ENCODE results near the gene NEU1. TPM values are rescaled to one million over a fixed set of nuclear protein-coding genes. Genes with fewer than 3 reads are reported as not detected.
"Not testable (repeated sequence)": the region's sequence is repeated elsewhere in the genome, so short reads cannot be mapped to it uniquely, and the experiment has no call there.

The NEU1 gene
- total and polyA plus RNA-seq, 2 experiments from 2014 or later, result 388 to 402 TPM

DNA sequence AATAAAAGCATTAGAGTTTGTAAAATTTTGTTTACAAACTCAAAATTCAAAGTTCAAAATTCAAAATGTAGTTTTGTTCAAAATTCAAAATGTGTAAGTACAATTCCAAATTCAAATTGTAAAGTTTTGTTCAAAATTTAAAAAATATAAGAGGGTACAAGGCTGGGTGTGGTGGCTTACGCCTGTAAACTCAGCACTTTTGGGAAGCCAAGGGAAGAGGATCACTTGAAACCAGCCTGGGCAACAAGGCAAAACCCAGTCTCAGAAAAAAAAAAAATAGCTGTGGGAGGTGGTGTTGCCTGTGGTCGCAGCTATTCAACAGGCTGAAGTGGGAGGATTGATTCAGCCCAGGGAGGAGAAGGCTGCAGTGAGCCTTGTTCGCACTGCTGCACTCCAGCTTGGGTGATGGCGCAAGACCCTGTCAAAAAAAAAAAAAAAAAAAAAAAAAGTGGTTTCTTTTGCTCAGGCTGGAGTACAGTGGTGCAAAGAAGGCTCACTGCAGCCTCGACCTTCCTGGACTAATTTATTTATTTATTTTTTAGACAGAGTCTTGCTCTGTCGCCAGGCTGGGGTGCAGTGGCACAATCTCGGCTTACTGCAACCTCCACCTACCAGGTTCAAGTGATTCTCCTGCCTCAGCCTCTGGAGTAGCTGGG is 44.7 kb upstream of the NEU1 start:
- WGBS (ENCODE audit: low lambda C conversion rate, missing lambda C conversion rate), result 70% methylated on average over 7 of the region's 7 CpGs
- Histone ChIP-seq H3K27me3 (no peaks in the 10 kb centered on the region), H3K4me2 (no peak overlapping the region), H3K79me2 (no peaks in the 10 kb centered on the region), H4K20me1 (ENCODE audit: insufficient read depth, poor library complexity, severe bottlenecking) (no peaks in the 10 kb centered on the region), H3K27ac (no peak overlapping the region), H3K4me3 (no peak overlapping the region), H3K36me3 (replicated peaks; ENCODE audit: insufficient read depth, low read depth) (no peaks in the 10 kb centered on the region), H2AFZ (no peak overlapping the region), H3K9me3 (ENCODE audit: low read depth) (no peaks in the 10 kb centered on the region), H3K4me1 (ENCODE audit: insufficient read depth) (peaks cover 10% of the 10 kb centered on the region), H3K9me2 (replicated peaks; ENCODE audit: insufficient read depth) (no peaks in the 10 kb centered on the region)
- DNase-seq (ENCODE audit: low spot score), result no peak
- TF ChIP-seq, protein P1, sequence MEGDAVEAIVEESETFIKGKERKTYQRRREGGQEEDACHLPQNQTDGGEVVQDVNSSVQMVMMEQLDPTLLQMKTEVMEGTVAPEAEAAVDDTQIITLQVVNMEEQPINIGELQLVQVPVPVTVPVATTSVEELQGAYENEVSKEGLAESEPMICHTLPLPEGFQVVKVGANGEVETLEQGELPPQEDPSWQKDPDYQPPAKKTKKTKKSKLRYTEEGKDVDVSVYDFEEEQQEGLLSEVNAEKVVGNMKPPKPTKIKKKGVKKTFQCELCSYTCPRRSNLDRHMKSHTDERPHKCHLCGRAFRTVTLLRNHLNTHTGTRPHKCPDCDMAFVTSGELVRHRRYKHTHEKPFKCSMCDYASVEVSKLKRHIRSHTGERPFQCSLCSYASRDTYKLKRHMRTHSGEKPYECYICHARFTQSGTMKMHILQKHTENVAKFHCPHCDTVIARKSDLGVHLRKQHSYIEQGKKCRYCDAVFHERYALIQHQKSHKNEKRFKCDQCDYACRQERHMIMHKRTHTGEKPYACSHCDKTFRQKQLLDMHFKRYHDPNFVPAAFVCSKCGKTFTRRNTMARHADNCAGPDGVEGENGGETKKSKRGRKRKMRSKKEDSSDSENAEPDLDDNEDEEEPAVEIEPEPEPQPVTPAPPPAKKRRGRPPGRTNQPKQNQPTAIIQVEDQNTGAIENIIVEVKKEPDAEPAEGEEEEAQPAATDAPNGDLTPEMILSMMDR (IDR thresholded peaks at IDR 0.05; ENCODE audit: poor library complexity), result no peak
- no peak for TF ChIP-seq EZH2phosphoT487 (IDR thresholded peaks at IDR 0.05; ENCODE audit: low read depth, severe bottlenecking, unreplicated experiment)
- TF ChIP-seq EZH2 (IDR thresholded peaks at IDR 0.05; ENCODE audit: borderline replicate concordance), result no peak

DNA sequence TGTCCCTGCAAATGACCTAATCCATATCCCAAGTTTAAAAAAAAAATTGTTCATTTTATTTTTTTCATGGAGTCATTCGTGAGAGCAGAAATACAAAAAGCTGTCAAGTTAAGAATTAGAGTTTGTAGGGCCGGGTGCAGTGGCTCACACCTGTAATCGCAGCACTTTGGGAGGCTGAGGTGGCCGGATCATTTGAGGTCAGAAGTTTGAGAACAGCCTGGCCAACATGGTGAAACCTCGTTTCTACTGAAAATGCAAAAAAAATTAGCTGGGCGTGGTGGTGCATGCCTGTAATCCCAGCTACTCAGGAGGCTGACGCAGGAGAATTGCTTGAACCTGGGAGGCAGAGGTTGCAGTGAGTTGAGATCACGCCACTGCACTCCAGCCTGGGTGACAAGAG is 44.1 kb upstream of the NEU1 start:
- H3K4me1 ChIP-seq (ENCODE audit: insufficient read depth), result peaks cover 10% of the 10 kb centered on the region
- H4K20me1 ChIP-seq (ENCODE audit: insufficient read depth, poor library complexity, severe bottlenecking); H3K4me2 ChIP-seq; H3K27ac ChIP-seq; H3K4me3 ChIP-seq; DNase-seq (ENCODE audit: low spot score); H2AFZ ChIP-seq; H3K79me2 ChIP-seq; H3K9me2 ChIP-seq (replicated peaks; ENCODE audit: insufficient read depth); H3K27me3 ChIP-seq; H3K36me3 ChIP-seq (replicated peaks; ENCODE audit: insufficient read depth, low read depth); H3K9me3 ChIP-seq (ENCODE audit: low read depth): not testable (repeated sequence)
- 81% methylated on average over 8 of the region's 8 CpGs for WGBS (ENCODE audit: low lambda C conversion rate, missing lambda C conversion rate)

DNA sequence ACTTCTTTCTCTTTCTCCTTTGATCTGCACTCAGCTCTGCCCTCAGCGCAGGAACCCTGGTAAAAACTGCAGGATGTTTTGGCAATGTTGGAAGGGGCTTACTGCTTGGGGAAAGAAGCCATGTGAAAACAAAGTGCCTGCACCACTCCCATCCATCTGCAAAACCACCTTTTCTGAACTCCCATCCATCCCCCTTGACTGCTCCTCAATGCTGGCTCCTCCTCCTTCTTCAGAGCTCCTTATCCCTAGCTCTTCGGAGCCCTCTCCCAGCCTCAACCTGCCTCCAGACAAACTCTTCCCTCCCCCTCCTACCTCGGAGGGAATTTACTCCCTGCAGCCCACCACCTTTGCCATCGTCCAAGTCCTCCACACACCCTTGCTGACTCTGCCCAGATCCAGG is 43.5 kb upstream of the NEU1 start:
- TF ChIP-seq EZH2 (IDR thresholded peaks at IDR 0.05; ENCODE audit: borderline replicate concordance) (no peak), EZH2phosphoT487 (IDR thresholded peaks at IDR 0.05; ENCODE audit: low read depth, severe bottlenecking, unreplicated experiment) (no peak)
- TF ChIP-seq, protein P1 (IDR thresholded peaks at IDR 0.05; ENCODE audit: poor library complexity), result no peak
- 32% methylated on average over 4 of the region's 4 CpGs for WGBS (ENCODE audit: low lambda C conversion rate, missing lambda C conversion rate)
- no peaks in the 10 kb centered on the region for H4K20me1 ChIP-seq (ENCODE audit: insufficient read depth, poor library complexity, severe bottlenecking)

DNA sequence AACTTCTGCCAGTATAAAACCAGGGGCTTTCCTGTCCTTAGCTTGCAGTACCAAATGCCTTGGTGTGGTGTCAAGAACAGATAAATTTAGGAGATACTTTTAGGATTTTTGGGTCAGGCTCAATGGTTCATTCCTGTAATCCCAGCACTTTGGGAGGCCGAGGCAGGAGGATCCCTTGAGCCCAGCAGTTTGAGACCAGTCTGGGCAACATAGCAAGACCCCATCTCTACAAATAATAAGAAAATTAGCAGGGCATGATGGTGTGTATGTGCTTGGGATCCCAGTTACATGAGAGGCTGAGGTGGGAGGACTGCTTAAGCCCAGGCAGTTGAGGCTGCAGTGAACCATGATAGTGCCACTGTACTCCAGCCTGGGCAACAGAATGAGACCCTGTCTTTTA is 42.4 kb upstream of the NEU1 start:
- 100% methylated on average over 1 of the region's 1 CpG for WGBS (ENCODE audit: low lambda C conversion rate, missing lambda C conversion rate)
- peaks cover 16% of the 10 kb centered on the region for H3K4me1 ChIP-seq (ENCODE audit: insufficient read depth)
- H3K9me2 ChIP-seq (replicated peaks; ENCODE audit: insufficient read depth), result no peaks in the 10 kb centered on the region
- no peaks in the 10 kb centered on the region for H3K27me3 ChIP-seq
- no peak for TF ChIP-seq EZH2 (IDR thresholded peaks at IDR 0.05; ENCODE audit: borderline replicate concordance)
- TF ChIP-seq, protein P1 (IDR thresholded peaks at IDR 0.05; ENCODE audit: poor library complexity), result no peak
- no peak for TF ChIP-seq EZH2phosphoT487 (IDR thresholded peaks at IDR 0.05; ENCODE audit: low read depth, severe bottlenecking, unreplicated experiment)
- no peak for DNase-seq (ENCODE audit: low spot score)
- H4K20me1 ChIP-seq (ENCODE audit: insufficient read depth, poor library complexity, severe bottlenecking), result no peaks in the 10 kb centered on the region
- no peaks in the 10 kb centered on the region for H3K9me3 ChIP-seq (ENCODE audit: low read depth)
- H3K27ac ChIP-seq, result no peak overlapping the region
- H3K4me2 ChIP-seq, result no peak overlapping the region
- peaks cover 4% of the 10 kb centered on the region for H3K79me2 ChIP-seq
- H2AFZ ChIP-seq, result no peak overlapping the region
- no peaks in the 10 kb centered on the region for H3K36me3 ChIP-seq (replicated peaks; ENCODE audit: insufficient read depth, low read depth)
- no peak overlapping the region for H3K4me3 ChIP-seq

More for the DNA sequence above, 43.5 kb upstream of the NEU1 start:
- Histone ChIP-seq H3K79me2 (no peaks in the 10 kb centered on the region), H3K27me3 (no peaks in the 10 kb centered on the region), H3K4me3 (no peak overlapping the region), H3K9me2 (replicated peaks; ENCODE audit: insufficient read depth) (no peaks in the 10 kb centered on the region), H3K36me3 (replicated peaks; ENCODE audit: insufficient read depth, low read depth) (no peaks in the 10 kb centered on the region), H3K9me3 (ENCODE audit: low read depth) (no peaks in the 10 kb centered on the region), H3K4me1 (ENCODE audit: insufficient read depth) (peaks cover 12% of the 10 kb centered on the region), H2AFZ (no peak overlapping the region), H3K4me2 (no peak overlapping the region), H3K27ac (no peak overlapping the region)
- DNase-seq (ENCODE audit: low spot score), result no peak

Data from hepatocyte (in vitro differentiated cells).